NB4 (cell line): Measurements from ENCODE around the gene SPATA24.
"Not testable (repeated sequence)": the region's sequence is repeated elsewhere in the genome, so short reads cannot be mapped to it uniquely, and the experiment has no call there.

Experiments used
- DNase-seq: peaks from one replicate; pipeline ENCODE4 v3.0.0; 2010; ENCODE audit warnings: low read depth
- H3K4me3 ChIP-seq: one replicate; pipeline ENCODE4 v1.5.1; 2011; ENCODE audit warnings: mild to moderate bottlenecking, low read depth, low read length, moderate library complexity
- CTCF ChIP-seq: IDR thresholded peaks from one replicate; pipeline ENCODE4 v1.5.1; 2012; ENCODE audit warnings: low read depth, low read length
- MAX ChIP-seq: IDR thresholded peaks from 2 replicates; pipeline ENCODE4 v1.6.1; 2011; ENCODE audit warnings: low read depth, low read length
- MYC ChIP-seq: IDR thresholded peaks from 2 replicates; pipeline ENCODE4 v1.6.1; 2011; ENCODE audit warnings: low read depth, low read length
- POLR2A ChIP-seq: IDR thresholded peaks from 2 replicates; pipeline ENCODE4 v1.6.1; 2011; ENCODE audit warnings: mild to moderate bottlenecking; ENCODE audit not compliant: insufficient read length; ENCODE audit errors: extremely low read depth

SPATA24 gene

DNA sequence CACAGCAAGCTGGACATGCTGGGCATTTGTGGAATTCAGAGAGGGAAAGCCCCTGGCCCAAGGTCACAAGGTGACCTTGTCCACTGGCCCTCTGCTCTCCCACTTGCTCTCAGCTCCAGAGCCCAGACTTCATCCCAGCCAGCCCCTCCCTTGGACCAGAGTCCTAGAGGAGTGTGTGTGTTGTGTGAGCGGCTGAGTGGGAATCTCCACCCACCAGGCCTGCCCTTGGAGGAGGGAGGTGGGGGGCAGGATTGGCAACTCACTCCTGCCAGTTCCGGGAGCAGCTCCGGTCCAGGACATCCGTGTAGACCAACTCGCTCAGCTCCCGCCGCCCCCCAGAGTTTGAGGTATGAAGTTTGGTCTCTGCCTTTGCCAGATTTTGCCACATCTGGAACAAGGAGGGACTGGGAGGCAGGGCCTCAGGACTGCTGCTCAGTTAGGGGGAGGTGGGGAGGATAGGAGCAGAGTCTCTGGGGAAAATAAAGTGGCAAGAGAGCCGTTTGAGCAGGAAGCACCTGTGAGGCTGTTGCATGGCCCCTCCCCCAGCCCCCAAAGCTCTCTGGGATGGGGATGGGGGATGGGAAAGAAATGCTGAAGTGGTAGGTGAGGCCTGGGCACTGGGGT, 15.6 kb downstream of the SPATA24 start:
- DNase-seq, result peak; percentile 93
- 0 out of 2 replicates have a peak, but pooled peaks have one; percentile 13 for TF ChIP-seq MAX
- peak; percentile 19 for TF ChIP-seq POLR2A
- peak; percentile 23; the same call in 1 of the 2 replicates for TF ChIP-seq MYC
- TF ChIP-seq CTCF, result no peak
- H3K4me3 ChIP-seq, result peak overlapping the region; percentile 21

GRCh38 chr5:139387611-139388197, 16.2 kb downstream of the SPATA24 start:
- no peak for DNase-seq
- TF ChIP-seq POLR2A, result no peak
- TF ChIP-seq CTCF, result no peak
- TF ChIP-seq MAX, result no peak
- TF ChIP-seq MYC, result no peak
- peak overlapping the region; percentile 21 for H3K4me3 ChIP-seq

DNA sequence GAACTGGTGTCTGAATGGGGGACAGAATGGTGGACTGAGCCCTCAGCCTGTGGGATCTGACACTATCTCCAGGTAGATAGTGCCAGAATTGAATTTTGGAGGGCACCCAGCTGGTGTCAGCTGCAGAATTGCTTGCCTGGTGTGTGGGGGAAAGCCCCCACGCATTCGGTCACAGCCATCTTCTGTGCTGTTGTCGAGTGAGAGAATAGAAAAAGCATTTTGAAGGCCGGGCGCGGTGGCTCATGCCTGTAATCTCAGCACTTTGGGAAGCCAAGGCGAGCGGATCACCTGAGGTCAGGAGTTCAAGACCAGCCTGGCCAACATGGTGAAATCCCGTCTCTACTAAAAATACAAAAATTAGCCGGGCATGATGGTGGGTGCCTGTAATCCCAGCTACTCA, 16.9 kb downstream of the SPATA24 start:
- not testable (repeated sequence) for H3K4me3 ChIP-seq, DNase-seq

DNA sequence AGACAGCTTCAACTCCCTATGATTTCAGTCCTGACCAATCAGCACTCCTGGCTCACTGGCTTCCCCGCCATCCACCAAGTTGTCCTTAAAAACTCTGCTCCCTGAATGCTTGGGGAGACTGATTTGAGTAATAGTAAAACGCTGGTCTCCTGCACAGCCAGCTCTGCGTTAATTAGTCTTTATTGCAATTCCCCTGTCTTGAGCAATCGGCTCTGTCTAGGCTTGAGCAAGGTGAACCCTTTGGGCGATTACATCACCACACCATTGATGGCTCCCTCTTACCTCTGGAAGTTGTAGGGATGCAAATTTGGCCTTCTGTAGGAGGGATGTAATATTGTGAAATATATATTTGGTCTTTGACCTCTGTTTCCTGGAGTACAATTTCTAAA, 17.8 kb downstream of the SPATA24 start:
- DNase-seq, result peak; percentile 87
- H3K4me3 ChIP-seq, result no peak overlapping the region
- TF ChIP-seq MYC, result 0 out of 2 replicates have a peak, but pooled peaks have one; percentile 19
- TF ChIP-seq POLR2A, result no peak

DNA sequence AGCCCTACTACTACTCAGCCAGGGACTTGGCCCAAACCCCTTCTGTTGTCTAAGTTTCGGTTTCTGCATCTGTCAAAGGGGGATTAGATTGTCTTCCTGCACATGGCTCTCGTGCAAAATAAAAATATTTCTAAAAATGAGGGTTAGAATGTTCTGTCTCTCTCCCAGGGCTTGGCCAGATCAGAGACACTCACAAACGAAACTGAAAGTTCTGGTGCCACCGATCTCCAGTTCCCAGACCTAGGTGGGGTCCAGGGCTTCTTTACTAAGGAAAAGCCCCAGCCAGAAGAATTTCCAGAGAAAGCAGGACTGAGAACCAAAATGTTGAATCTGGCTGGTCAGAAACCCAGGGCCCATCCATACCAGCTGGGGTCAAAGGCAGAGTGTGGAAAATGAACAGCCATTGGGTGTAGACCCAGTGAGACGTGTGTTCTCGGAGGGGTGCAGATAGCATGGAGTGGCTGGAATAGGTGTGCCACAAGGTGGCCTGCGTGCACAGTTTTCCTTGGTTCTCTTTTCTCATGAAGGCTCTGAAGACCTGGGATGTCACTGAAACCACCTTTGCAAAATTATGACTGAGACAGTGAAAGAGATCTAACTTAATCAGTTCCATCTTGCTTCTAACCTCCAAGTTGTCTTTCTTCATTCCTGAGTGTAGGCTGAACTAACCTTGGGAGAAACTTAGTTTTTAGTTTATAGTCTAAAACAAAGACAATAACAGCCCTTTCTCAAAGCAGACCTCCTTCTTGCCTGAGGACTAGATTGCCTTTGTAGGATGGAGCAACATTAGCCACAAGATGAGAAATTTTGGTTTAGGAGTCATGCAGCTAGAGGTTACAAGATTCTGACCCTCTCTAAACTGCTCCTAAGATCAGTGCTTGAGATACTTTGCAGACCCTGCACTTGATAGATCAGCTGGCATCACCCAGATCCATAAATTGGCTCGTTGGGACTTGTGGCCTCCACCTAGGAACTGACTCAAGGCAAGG, 18.5 kb downstream of the SPATA24 start:
- DNase-seq, result peak; percentile 78
- TF ChIP-seq MAX (no peak), POLR2A (no peak), CTCF (no peak), MYC (no peak)
- peak overlapping the region; percentile 23 for H3K4me3 ChIP-seq

- H3K4me3 ChIP-seq, result no peak overlapping the region
- DNase-seq, result peak; percentile 60
- TF ChIP-seq CTCF, result no peak
- TF ChIP-seq MAX, result no peak
- no peak for TF ChIP-seq MYC
Observed at GRCh38 chr5:139384591-139385051, 19.3 kb downstream of the SPATA24 start.
